GM19463 (cell line): Measurements from ENCODE around the gene ZNG1C.
"Not testable (repeated sequence)": the region's sequence is repeated elsewhere in the genome, so short reads cannot be mapped to it uniquely, and the experiment has no call there.

Source experiments
- ATAC-seq: cut with Tn5 transposase; IDR thresholded peaks from one replicate; pipeline ENCODE4 v1.9.1; 2021; ENCODE audit warnings: mild to moderate bottlenecking, moderate library complexity; ENCODE audit not compliant: unreplicated experiment

Gene ZNG1C

GRCh38 chr9:68342265-68343025, 100.7 kb downstream of the ZNG1C start:
- ATAC-seq, result peak; percentile 90

DNA sequence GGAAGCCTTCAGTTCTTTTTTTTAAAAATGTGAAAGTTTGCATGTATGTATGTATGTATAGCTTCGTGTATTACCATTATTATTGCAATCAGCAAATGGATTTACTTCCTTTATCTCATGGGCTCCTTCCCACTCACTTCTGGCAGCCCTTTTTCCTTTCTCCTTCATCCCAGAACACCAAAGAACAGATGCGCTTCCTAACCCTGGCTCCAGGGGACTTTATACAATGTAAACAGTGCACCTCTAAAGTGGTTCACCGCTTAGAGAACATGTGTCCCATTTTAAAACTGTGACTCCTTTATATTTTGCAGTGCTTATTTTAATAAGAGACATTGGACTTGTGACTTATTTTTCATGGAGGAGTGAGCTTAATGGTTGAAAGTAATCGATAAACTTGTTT, 101.5 kb downstream of the ZNG1C start:
- not testable (repeated sequence) for ATAC-seq

GRCh38 chr9:68343992-68344391, 102.2 kb downstream of the ZNG1C start:
- not testable (repeated sequence) for ATAC-seq
